HUES6 (cell line): Measurements from ENCODE around the gene FNDC3A.

Experiments
- H3K27ac ChIP-seq: 2 replicates; pipeline ENCODE4 v1.7.0; 2013; ENCODE audit warnings: low read depth, mild to moderate bottlenecking, low read length, inconsistent platforms
- H3K27me3 ChIP-seq: 2 replicates; pipeline ENCODE4 v1.6.1; 2013; ENCODE audit warnings: low read length; ENCODE audit not compliant: control insufficient read depth, insufficient read depth
- H3K36me3 ChIP-seq: 2 replicates; pipeline ENCODE4 v1.6.1; 2013; ENCODE audit warnings: low read length; ENCODE audit not compliant: control insufficient read depth, insufficient read depth
- H3K4me1 ChIP-seq: 2 replicates; pipeline ENCODE4 v1.6.1; 2013; ENCODE audit warnings: low read length; ENCODE audit not compliant: control insufficient read depth, insufficient read depth
- H3K4me3 ChIP-seq: 2 replicates; pipeline ENCODE4 v1.5.1; 2013; ENCODE audit warnings: low read depth, low read length
- H3K9ac ChIP-seq: one replicate; pipeline ENCODE4 v1.6.1; 2013; ENCODE audit warnings: mild to moderate bottlenecking, low read length
- H3K9me3 ChIP-seq: 2 replicates; pipeline ENCODE4 v1.6.1; 2013; ENCODE audit warnings: low read depth, low read length; ENCODE audit not compliant: control insufficient read depth, insufficient read depth

Gene FNDC3A

DNA sequence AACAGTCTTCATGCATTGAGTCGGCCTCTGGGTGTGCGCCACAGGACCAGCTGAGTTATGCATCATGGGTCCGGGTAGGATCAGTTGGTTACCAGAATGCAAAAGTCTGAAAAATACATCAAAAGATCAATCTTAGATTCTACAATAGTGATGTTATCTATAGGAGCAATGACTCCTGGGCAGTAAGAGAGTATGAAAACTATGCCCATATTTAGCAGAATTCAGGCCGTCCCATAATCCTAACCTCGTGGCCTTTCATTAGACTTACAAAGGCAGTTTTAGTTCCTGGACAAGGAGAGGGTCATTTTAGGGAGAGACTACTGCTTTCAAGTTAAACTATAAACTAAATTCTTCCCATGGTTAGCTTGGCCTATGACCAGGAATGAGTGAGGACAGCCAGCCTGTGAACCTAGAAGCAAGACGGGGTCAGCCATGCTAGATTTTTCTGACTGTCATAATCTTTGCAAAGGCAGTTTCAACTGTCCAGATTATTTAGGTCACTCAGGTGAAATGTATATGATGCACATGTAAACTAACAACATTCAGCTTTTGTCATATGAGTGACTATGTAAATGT lies 260.2 kb downstream of the FNDC3A start:
- H3K27ac ChIP-seq = no peak overlapping the region
- H3K27me3 ChIP-seq = no peaks in the 10 kb centered on the region

DNA sequence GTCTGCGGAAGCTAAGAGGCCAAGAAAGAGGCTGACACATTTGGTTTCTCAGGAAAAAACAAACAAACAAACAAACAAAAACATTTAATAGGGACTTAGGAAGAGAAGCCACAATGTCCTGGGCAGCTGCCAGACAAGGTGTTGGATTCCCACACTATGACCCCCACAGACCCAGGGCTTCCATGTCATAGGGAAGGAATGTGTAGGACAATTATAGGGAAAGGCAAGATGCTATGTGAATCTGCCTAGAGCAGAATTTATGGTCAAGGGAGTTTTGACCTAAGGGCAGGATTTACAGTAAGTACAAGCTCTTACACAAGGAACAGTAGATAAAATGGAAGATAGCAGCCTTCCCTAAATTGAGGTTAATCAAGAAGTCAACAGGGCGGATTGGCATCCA lies 262.9 kb downstream of the FNDC3A start:
- Histone ChIP-seq H3K9ac (no peak overlapping the region), H3K9me3 (no peaks in the 10 kb centered on the region), H3K36me3 (no peaks in the 10 kb centered on the region), H3K27ac (no peak overlapping the region), H3K27me3 (no peaks in the 10 kb centered on the region), H3K4me1 (no peaks in the 10 kb centered on the region), H3K4me3 (no peak overlapping the region)

More for the DNA sequence above, 260.2 kb downstream of the FNDC3A start:
- no peak overlapping the region for H3K4me3 ChIP-seq
- no peaks in the 10 kb centered on the region for H3K4me1 ChIP-seq
- H3K36me3 ChIP-seq = no peaks in the 10 kb centered on the region
- H3K9me3 ChIP-seq = no peaks in the 10 kb centered on the region
- H3K9ac ChIP-seq = no peak overlapping the region

DNA sequence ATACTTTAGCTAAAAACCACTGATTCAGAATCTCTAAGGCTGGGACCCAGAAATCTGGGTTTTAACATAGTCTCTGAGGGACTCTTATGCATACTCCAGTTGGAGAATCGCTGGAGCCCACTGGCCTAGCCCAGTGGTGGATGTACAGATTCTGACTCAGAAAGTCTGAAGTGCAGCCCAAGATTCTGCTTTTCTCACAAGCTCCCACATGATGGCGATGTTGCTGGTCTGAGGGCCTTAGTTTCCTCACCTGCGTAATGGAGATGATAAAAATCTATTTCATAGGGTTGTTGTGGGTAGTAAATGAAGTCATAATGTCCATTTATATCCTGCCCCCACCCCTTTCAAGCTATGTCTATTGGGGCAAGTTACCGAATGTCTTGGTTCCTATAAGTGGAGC lies 264.3 kb downstream of the FNDC3A start:
- Histone ChIP-seq H3K9me3 (no peaks in the 10 kb centered on the region), H3K36me3 (no peaks in the 10 kb centered on the region), H3K4me3 (no peak overlapping the region), H3K27ac (no peak overlapping the region), H3K4me1 (no peaks in the 10 kb centered on the region), H3K27me3 (no peaks in the 10 kb centered on the region), H3K9ac (no peak overlapping the region)

DNA sequence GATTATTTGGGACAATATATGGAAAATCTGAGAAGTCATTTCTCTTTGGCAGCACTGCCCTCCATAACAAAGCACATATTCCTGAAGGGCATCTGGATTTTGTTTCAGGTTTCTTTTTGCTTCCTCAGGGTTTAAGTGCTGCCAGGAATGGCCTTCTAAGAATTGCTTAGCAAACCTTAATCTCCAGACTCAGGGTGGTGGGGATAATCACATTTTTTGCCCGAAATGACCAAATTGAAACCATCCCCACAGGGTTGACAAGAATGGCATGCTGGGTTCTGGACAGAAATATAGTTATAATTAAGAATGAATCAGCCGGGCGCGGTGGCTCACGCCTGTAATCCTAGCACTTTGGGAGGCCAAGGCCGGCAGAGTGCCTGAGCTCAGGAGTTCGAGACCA lies 265.6 kb downstream of the FNDC3A start:
- Histone ChIP-seq H3K4me1 (no peaks in the 10 kb centered on the region), H3K27me3 (no peaks in the 10 kb centered on the region), H3K36me3 (no peaks in the 10 kb centered on the region)

DNA sequence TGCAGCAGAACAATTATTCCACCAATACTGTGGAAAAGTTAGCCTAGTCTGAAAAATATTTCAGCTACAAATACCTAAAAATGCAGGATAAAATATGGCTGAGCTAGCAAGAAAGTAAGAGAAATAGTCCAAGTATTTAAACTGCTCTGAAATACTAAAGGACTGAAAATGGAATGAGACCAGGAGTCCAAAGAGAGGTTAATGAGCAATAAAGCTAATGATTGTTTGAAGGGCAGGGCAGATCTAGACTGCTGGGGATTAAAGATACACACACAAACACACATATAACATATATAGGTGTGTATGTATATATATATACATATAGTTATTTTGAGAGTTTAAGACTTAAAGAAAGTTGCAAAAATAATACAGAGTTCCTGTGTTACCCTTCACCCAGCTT lies 269.4 kb downstream of the FNDC3A start:
- no peak overlapping the region for H3K27ac ChIP-seq
- H3K4me3 ChIP-seq = no peak overlapping the region
- H3K36me3 ChIP-seq = no peaks in the 10 kb centered on the region
- H3K27me3 ChIP-seq = no peaks in the 10 kb centered on the region
- H3K9ac ChIP-seq = no peak overlapping the region
- H3K4me1 ChIP-seq = no peaks in the 10 kb centered on the region
- H3K9me3 ChIP-seq = no peaks in the 10 kb centered on the region

More for the DNA sequence above, 265.6 kb downstream of the FNDC3A start:
- Histone ChIP-seq H3K27ac (no peak overlapping the region), H3K4me3 (no peak overlapping the region), H3K9ac (no peak overlapping the region), H3K9me3 (no peaks in the 10 kb centered on the region)

DNA sequence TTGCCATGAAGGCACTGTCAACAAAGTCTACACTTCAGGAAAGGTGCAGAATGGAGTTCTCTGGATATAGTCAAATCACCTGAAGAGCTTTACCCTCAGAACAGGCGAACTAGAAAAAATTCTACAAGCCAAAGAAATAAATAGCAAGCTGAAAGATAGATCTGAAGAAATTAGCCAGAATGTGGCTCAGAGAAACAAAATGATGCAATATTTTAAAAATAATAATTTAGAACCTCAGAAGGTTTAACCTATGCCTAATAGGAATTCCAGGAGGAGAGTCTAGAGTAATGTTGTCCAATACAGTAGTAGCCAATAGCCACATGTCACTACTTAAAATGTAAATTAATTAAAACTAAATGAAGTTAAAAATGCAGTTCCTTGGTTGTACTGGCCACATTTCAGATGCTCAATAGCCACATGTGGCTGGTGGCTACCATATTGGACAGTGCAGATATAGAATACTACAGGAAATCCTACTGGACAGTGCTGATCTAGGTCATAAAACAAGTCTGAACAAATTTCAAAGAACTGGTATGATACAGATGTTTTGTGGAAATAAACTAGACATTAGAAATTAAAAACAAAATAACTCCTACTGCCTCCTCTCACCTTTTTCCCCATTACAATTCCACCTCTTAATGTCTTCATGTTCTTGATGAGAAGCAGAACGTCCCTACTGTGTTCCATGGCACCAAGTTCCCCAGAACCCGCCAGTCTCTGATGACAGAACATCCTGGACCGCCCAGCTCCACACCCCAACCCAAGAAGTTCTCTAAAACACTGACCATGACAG lies 271.3 kb downstream of the FNDC3A start:
- H3K27ac ChIP-seq = no peak overlapping the region
- peak overlapping the region; percentile 86 for H3K4me3 ChIP-seq
- no peaks in the 10 kb centered on the region for H3K4me1 ChIP-seq
- peak overlapping the region; percentile 26 for H3K9ac ChIP-seq
- no peaks in the 10 kb centered on the region for H3K9me3 ChIP-seq
- H3K27me3 ChIP-seq = no peaks in the 10 kb centered on the region
- no peaks in the 10 kb centered on the region for H3K36me3 ChIP-seq

DNA sequence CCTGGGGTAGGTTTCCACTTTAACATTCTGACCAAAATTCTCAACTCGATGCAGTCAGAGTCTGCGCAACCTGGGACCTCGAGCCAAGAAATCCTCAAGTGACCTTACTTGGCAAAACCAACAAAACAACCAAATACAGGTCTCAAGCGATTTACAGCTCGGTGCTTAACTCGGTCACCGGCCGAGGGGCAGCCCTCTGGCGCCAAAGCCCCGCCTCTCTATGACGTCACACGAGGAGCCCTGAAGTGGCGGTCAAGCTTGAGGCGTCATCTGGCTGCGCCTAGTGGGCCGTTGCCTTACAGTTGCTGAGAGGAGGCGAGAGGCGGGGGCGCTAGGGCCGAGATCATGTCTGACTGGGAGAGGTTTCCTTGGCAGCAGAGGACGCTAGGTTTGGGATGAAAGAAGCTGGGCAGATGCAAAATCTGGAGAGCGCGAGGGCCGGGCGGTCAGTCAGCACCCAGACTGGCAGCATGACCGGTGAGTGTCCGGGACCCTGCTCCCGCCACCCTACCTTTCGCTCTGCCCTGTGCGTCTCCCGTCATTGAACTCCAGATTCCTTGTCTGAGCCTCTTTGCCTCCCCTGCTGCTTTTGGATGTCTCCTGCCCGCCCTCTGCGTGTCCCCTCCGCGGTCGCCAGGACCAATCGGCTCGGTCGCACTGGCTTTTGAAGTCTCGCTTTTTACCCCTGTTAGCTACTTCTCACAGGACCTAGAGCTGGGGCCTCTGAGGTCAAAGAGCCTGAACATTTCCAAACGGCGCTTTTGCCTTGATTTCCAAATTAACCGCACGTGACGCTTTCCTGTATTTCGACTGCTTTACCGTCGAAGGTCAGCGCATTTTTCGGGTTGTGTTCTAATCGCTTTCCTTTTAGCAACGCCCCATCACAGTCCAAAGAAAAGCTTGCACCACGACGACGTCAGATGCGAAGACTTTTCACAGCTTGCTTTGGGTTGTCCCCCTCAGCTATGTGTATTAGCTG lies 272.2 kb downstream of the FNDC3A start, which contains the start of gene CDADC1:
Gene CDADC1 (plus strand): TSS at position 283 of the 979 bp plus-strand sequence. CDS start 113 bp downstream, at position 396.
- Histone ChIP-seq H3K36me3 (no peaks in the 10 kb centered on the region), H3K9ac (peak within 1 kb of the TSS; percentile 66), H3K27ac (no peak within 1 kb of the TSS), H3K4me1 (no peaks in the 10 kb centered on the region), H3K27me3 (no peaks in the 10 kb centered on the region), H3K4me3 (peak within 1 kb of the TSS; percentile 86), H3K9me3 (no peaks in the 10 kb centered on the region)

DNA sequence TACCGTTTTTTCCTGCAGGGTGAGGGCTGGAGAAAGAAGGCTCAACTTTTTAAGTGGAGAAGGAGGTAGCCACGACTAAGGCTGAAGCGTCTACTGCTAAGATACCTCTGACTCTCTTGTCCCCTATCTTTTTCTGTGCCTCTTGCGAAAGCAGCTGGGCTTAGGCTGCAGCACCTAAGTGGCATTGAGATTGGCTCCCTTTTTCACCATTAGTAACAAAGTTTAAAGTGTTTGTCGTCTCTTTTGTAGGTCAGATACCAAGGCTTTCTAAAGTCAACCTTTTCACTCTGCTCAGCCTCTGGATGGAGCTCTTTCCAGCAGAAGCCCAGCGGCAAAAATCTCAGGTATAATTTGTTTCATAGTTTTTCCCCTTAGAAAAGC lies 272.9 kb downstream of the FNDC3A start:
- H3K9me3 ChIP-seq = no peaks in the 10 kb centered on the region
- peak overlapping the region; percentile 66 for H3K9ac ChIP-seq
- no peaks in the 10 kb centered on the region for H3K4me1 ChIP-seq
- no peaks in the 10 kb centered on the region for H3K36me3 ChIP-seq
- no peaks in the 10 kb centered on the region for H3K27me3 ChIP-seq
- no peak overlapping the region for H3K27ac ChIP-seq
- H3K4me3 ChIP-seq = peak overlapping the region; percentile 86

DNA sequence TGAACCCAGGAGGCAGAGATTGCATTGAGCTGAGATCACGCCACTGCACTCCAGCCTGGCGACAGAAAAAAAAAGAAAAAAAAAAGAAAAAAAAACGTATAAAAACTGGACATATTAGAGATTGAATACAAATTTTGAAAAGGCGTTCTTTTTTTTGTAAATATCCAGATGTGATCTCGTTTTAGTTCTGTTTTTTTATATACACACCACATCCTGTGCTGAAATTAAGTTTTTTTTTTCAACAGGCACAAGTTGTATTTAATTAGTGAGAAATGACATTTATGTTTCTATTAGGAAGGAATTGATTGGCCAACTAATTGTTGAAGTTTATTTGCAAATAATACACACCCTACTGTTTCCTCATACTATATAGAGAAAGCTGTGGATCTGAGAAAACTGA lies 275.6 kb downstream of the FNDC3A start:
- Histone ChIP-seq H3K4me3 (no peak overlapping the region), H3K27me3 (no peaks in the 10 kb centered on the region), H3K9ac (no peak overlapping the region), H3K4me1 (no peaks in the 10 kb centered on the region), H3K9me3 (no peaks in the 10 kb centered on the region), H3K36me3 (peaks cover 10% of the 10 kb centered on the region; the same call in 1 of the 2 replicates), H3K27ac (no peak overlapping the region)

DNA sequence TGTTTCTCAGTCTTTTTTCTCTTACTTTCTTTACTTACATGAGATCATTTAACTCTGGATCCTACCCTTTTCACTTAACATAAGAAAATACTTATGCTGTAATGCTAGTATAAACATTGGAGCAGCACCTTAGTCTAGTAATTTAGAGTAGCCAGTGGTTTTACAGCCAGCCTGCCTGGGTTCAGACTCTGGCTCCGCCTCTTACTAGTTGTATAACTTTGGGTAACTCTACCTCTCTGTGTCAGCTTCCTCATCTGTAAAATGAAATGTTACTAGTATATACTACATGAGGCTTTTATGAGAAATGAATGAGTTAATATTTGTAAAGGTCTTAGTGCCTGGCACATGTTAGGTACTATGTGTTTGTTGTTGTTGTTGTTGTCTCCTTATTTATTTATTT lies 277.6 kb downstream of the FNDC3A start:
- H3K9ac ChIP-seq = no peak overlapping the region
- no peak overlapping the region for H3K4me3 ChIP-seq
- peaks cover 10% of the 10 kb centered on the region; the same call in 1 of the 2 replicates for H3K36me3 ChIP-seq
- no peak overlapping the region for H3K27ac ChIP-seq
- no peaks in the 10 kb centered on the region for H3K9me3 ChIP-seq
- no peaks in the 10 kb centered on the region for H3K27me3 ChIP-seq
- H3K4me1 ChIP-seq = no peaks in the 10 kb centered on the region
